Measurements from ENCODE around the gene MIS18A. TPM values are rescaled to one million over a fixed set of nuclear protein-coding genes. Genes with fewer than 3 reads are reported as not detected.
"Not testable (repeated sequence)": the region's sequence is repeated elsewhere in the genome, so short reads cannot be mapped to it uniquely, and the experiment has no call there.

Gene MIS18A
- total RNA-seq, 1 donor from 2014 or later, result 4.7 TPM

DNA sequence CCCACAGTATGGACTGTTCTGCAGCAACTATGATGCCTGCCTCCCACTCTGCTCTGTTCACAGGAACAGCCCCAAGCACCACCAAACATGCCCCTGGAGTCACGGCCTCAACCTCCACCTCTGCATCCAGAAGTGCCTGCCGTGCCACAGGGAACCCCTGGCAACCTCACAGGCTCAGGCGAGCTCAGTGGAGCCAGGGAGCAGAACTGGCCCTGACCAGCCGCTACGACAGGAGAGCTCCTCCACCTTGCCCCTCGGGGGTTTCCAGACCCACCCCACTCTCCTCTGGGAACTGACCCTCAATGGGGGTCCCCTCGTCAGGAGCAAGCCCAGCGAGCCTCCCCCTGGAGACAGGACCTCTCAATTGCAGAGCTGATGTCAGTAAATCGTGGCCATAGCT is 32.8 kb upstream of the MIS18A start:
- ATAC-seq, result no peak

DNA sequence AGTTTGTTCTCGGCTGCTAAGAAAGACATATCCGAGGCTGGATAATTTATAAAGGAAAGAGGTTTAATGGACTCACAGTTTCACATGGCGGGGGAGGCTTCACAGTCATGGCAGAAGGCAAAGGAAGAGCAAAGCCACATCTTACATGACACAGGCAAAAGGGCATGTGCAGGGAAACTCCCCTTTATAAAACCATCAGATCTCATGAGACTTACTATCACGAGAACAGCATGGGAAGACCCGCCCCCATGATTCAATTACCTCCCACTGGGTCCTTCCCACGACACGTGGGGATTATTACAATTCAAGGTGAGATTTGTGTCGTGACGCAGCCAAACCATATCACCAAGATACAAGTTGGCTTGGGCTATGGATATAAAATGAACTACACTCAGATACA is 32.1 kb upstream of the MIS18A start:
- H3K9me3 ChIP-seq; H3K27ac ChIP-seq; H3K4me1 ChIP-seq; H3K27me3 ChIP-seq (ENCODE audit: low read depth); ATAC-seq; intact Hi-C loops (cut with DNase I); H3K4me3 ChIP-seq; DNase-seq: not testable (repeated sequence)
- peaks cover 43% of the 10 kb centered on the region for H3K36me3 ChIP-seq

More for the DNA sequence above, 32.8 kb upstream of the MIS18A start:
- TF ChIP-seq CTCF (IDR thresholded peaks at IDR 0.05), result no peak
- H3K36me3 ChIP-seq, result peaks cover 49% of the 10 kb centered on the region
- intact Hi-C loops (cut with DNase I), result no loop called here
- no peaks in the 10 kb centered on the region for H3K4me1 ChIP-seq
- H3K9me3 ChIP-seq, result no peaks in the 10 kb centered on the region
- H3K27ac ChIP-seq, result no peak overlapping the region
- DNase-seq, result no peak
- no peaks in the 10 kb centered on the region for H3K27me3 ChIP-seq (ENCODE audit: low read depth)
- no peak overlapping the region for H3K4me3 ChIP-seq

DNA sequence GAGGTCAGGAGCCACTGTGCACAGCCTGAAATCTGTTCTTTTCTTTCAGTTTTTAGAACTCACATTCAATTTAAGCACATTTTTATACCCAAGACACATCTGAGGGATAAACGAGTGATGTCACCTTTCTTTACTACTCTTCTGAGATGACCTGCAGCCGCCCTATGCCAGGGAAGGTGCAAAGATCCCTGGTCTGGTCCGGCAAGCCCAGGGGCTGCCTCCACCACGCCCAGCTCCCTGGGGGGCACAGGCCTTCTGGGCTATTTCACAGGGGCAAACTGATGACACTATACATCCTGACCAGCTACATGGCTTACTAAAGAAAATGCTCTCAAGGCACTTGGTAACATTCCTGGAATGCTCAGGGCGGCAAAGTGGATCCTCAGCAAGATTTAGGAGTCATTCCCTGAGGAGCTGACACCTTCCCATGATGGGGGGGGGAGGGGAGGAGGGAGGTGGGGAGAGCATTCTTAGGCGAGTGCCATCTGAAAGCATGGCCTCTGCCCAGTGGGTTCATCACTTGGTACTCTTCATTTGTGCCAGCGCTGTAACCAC is 31.1 kb upstream of the MIS18A start:
- Histone ChIP-seq H3K27me3 (ENCODE audit: low read depth) (no peaks in the 10 kb centered on the region), H3K4me1 (no peaks in the 10 kb centered on the region), H3K36me3 (peaks cover 34% of the 10 kb centered on the region), H3K4me3 (no peak overlapping the region), H3K27ac (no peak overlapping the region), H3K9me3 (no peaks in the 10 kb centered on the region)
- intact Hi-C loops (cut with DNase I), result no loop called here
- TF ChIP-seq CTCF (IDR thresholded peaks at IDR 0.05), result no peak
- no peak for ATAC-seq
- DNase-seq, result no peak

DNA sequence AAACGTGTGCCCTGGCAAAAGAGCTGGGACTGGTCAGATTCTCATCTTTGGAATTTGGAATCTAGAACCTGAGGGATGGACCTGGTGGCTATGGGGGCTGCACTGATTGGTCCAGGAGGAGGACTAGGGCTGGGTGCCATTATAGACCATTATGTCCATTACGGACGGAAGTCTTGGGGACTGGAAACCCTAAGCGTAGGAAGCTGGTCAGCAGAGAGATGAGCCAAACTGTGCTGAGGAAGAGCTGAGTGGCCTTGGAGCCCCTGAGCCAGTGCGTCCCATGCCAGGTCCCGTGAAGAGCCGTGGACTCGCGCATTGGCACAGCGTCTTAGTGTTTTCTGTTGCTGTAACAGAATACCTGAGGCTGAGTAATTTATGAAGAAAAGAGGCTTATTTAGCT is 29.8 kb upstream of the MIS18A start:
- Histone ChIP-seq H3K27me3 (ENCODE audit: low read depth) (no peaks in the 10 kb centered on the region), H3K9me3 (no peaks in the 10 kb centered on the region), H3K27ac (no peak overlapping the region), H3K4me3 (no peak overlapping the region), H3K4me1 (no peaks in the 10 kb centered on the region), H3K36me3 (peaks cover 21% of the 10 kb centered on the region)
- DNase-seq, result no peak
- ATAC-seq, result no peak
- no peak for TF ChIP-seq CTCF (IDR thresholded peaks at IDR 0.05)
- intact Hi-C loops (cut with DNase I), result no loop called here

DNA sequence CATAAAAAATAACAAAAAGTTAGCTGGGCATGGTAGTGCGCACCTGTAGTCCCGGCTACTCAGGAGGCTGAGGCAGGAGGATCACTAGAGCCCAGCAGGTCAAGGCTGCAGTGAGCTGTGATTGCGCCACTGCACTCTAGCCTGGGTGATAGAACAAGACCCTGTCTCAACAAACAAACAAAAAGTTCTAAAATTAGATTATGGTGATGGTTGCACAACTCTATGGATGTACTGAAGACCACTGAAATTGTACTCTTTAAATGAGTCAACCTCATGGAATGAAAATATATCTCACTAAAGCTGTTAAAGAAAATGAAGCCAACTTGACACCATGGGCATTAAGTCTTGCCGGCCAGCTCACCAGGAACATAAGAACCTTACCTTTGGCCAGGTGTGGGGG is 28.9 kb upstream of the MIS18A start:
- Histone ChIP-seq H3K9me3 (no peaks in the 10 kb centered on the region), H3K36me3 (peaks cover 11% of the 10 kb centered on the region), H3K4me3 (no peak overlapping the region), H3K4me1 (no peaks in the 10 kb centered on the region), H3K27me3 (ENCODE audit: low read depth) (no peaks in the 10 kb centered on the region), H3K27ac (no peak overlapping the region)
- ATAC-seq, result no peak
- intact Hi-C loops (cut with DNase I), result no loop called here
- TF ChIP-seq CTCF (IDR thresholded peaks at IDR 0.05), result no peak
- no peak for DNase-seq

DNA sequence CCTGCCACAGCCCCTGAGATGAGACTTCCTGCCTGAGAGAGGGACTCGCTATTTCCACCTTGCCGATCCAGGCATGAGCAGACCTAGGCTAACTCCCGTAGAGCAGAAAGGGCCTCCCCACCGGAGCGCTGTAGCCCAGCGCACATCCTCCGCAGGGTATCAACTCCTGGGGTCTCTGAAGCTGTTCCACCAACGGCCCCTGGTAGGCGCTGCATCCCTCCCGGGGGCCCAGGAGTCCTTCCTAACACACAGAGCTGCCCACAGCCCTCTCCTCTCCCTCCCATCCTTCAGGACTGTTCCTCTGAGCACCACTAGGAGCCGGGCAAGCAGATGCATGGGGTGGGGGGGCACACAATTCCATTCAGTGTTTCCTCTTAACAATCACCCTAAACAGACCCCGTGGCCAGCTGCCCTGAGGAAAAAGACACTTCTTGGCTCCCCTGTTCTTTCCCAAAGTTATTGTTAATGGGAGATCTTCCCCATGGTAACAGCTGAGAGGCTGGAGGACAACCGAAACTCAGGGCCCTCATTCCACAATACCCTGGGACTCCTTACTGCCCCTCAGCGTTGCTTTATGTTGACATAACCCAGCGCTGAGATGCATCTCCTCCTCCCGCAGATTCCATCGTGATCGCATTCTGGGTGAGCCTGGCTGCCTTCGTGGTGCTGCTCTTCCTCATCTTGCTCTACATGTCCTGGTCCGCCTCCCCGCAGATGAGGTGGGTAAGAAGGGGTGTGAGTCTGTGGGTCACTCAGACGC is 27.4 kb upstream of the MIS18A start:
- Histone ChIP-seq H3K4me3 (no peak overlapping the region), H3K27ac (no peak overlapping the region), H3K9me3 (no peaks in the 10 kb centered on the region), H3K27me3 (ENCODE audit: low read depth) (no peaks in the 10 kb centered on the region), H3K36me3 (no peaks in the 10 kb centered on the region), H3K4me1 (no peaks in the 10 kb centered on the region)
- ATAC-seq (peak; percentile 24 to 27), DNase-seq (no peak)
- intact Hi-C loops (cut with DNase I), result no loop called here
- no peak for TF ChIP-seq CTCF (IDR thresholded peaks at IDR 0.05)

Data from lower lobe of right lung (tissue), 2 donors.